PFSK-1 (cell line): ENCODE data around the gene PLPPR5.

Source experiments
- FOXP2 ChIP-seq: optimal IDR thresholded peaks from 2 replicates; pipeline ENCODE3; 2011; ENCODE audit warnings: borderline replicate concordance, control low read depth, inconsistent platforms; ENCODE audit not compliant: insufficient read depth; ENCODE audit errors: extremely low read length, extremely low read depth
- POLR2AphosphoS5 ChIP-seq: IDR thresholded peaks from 2 replicates; pipeline ENCODE4 v1.6.1; 2012; ENCODE audit warnings: low read depth, mild to moderate bottlenecking, control low read depth, low read length, moderate library complexity
- REST ChIP-seq, 2 experiments: IDR thresholded peaks; 2 replicates each; pipeline versions ENCODE4 v1.6.1 to v1.8.0; 2011 to 2012; ENCODE audit warnings: low read depth in 2 of 2, low read length in 2 of 2, control low read depth in 1 of 2, inconsistent platforms in 1 of 2, mild to moderate bottlenecking in 1 of 2, moderate library complexity in 1 of 2; ENCODE audit not compliant: insufficient read depth in 1 of 2
- SIN3A ChIP-seq: IDR thresholded peaks from 2 replicates; pipeline ENCODE4 v1.6.1; 2012; ENCODE audit warnings: mild to moderate bottlenecking, low read length, moderate library complexity, borderline replicate concordance; ENCODE audit not compliant: insufficient read depth
- TAF1 ChIP-seq: IDR thresholded peaks from 2 replicates; pipeline ENCODE4 v1.6.1; 2012; ENCODE audit warnings: low read length, control low read depth, borderline replicate concordance; ENCODE audit not compliant: insufficient read depth

The PLPPR5 gene

GRCh38 chr1:98860329-98860728 lies 144.3 kb downstream of the PLPPR5 start:
- TF ChIP-seq FOXP2 (no peak), TAF1 (no peak), SIN3A (no peak), REST (IDR thresholded peaks at IDR 0.05; ENCODE audit: insufficient read depth in 1 of 2, low read depth in 2 of 2, low read length in 2 of 2) (no peak)

- TF ChIP-seq REST (IDR thresholded peaks at IDR 0.05; ENCODE audit: insufficient read depth in 1 of 2, low read depth in 2 of 2, low read length in 2 of 2), result no peak
- no peak for TF ChIP-seq TAF1
- TF ChIP-seq SIN3A, result no peak
- TF ChIP-seq POLR2AphosphoS5, result no peak
- no peak for TF ChIP-seq FOXP2
Observed at GRCh38 chr1:98854137-98854536, 150.5 kb downstream of the PLPPR5 start.

DNA sequence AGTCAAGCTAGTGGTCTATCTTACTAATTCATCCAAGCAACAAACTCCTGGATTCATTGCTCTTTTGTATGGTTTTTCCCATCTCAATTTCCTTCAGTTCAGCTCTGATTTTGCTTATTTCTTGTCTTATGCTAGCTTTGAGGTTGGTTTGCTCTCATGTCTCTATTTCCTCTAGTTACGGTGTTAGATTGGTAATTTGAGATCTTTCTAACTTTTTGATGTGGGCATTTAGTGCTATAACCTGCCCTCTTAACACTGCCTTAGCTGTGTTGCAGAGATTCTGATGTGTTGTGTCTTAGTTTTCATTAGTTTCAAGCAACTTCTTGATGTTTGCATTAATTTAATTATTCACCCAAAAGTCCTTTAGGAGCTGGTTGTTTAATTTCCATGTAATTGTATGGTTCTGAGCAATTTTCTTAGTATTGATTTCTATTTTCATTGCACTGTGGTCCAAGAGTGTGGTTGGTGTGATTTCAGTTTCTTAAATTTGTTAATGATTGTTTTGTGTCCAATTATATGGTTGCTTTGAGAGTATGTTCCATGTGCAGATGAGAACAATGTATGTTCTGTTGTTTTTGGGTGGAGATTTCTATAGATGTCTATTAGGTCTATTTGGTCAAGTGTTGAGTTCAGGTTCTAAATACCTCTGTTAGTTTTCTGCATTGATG lies 154.6 kb downstream of the PLPPR5 start:
- TF ChIP-seq SIN3A (no peak), REST (IDR thresholded peaks at IDR 0.05; ENCODE audit: insufficient read depth in 1 of 2, low read depth in 2 of 2, low read length in 2 of 2) (no peak), TAF1 (no peak), POLR2AphosphoS5 (no peak), FOXP2 (no peak)

DNA sequence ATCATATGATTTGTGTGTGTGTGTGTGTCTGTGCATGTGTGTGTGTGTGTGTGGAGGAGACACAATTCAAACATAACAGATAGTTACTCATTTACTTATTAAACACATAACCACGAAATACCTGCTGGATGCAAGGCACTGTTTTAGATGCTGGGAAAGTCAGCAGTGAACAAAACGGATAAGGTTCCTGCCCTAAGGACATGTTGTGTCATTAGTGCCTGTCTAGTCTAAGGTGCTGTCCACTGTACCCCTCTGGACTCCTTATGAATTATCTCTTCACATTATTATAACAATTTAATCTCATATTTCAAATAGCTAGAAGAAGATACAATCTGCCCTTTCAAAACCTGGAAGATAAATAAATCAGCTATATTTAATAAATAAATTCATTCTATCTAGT lies 162.4 kb downstream of the PLPPR5 start:
- TF ChIP-seq REST (IDR thresholded peaks at IDR 0.05; ENCODE audit: insufficient read depth in 1 of 2, low read depth in 2 of 2, low read length in 2 of 2), result peak in 1 of 2 experiments; percentile 58; a peak in 1 of 4 replicates
- no peak for TF ChIP-seq SIN3A
- TF ChIP-seq FOXP2, result no peak
- no peak for TF ChIP-seq POLR2AphosphoS5
